Loucy (cell line): ENCODE measurements around the gene PAX6.

Experiments used
- EZH2phosphoT487 ChIP-seq: fragments of 200-600 bp; IDR thresholded peaks from 2 replicates; pipeline ENCODE4 v1.6.1; 2018; ENCODE audit warnings: antibody characterized with exemption, mild to moderate bottlenecking, moderate library complexity, borderline replicate concordance
- TF ChIP-seq, protein P1 (sequence below): fragments of 200-600 bp; sonication (generic); conservative IDR thresholded peaks from 2 replicates; pipeline ENCODE4 v1.5.1; 2014; ENCODE audit warnings: mild to moderate bottlenecking, antibody characterized with exemption, low read length

DNA sequence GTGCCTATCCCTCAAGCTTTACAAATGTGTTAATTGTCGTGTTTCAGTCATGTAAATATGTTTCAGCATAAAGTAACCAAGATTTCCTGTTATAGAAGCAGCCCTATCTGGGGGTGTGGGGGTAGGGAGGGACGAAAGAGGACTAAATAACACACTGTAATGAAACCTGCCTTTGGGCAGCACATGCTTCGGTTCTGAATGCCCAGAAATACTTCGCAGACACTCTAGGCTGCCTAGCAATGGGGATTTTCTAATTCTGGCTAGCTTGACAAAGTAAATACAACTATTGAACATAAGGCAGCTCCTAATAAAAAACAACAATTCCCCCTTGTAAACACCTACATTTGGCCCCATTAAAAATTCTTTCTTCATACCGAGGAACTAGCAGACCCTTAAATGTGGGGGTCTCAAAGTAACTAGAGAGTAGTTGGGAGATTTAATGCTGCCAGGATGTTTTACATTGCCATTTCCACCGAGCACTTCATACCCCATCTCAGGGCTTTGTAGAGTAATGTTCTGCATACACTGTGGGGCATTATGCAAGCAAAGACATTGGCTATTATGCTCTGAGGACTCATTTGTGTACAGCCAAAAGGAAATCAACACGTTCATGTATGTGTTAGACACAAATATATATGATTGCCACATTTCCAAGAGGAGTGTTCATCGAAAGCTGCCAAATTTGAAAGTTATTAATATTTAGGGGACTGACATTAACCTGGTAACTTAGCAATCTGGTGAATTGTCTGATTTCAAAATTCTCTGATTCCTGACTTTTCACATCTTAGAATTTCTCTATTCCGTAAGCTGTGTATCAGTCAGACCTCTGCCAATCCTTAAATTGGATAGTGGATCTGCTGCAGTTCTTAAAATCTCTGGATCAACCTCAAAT lies 42.1 kb downstream of the PAX6 start:
- TF ChIP-seq, protein P1, sequence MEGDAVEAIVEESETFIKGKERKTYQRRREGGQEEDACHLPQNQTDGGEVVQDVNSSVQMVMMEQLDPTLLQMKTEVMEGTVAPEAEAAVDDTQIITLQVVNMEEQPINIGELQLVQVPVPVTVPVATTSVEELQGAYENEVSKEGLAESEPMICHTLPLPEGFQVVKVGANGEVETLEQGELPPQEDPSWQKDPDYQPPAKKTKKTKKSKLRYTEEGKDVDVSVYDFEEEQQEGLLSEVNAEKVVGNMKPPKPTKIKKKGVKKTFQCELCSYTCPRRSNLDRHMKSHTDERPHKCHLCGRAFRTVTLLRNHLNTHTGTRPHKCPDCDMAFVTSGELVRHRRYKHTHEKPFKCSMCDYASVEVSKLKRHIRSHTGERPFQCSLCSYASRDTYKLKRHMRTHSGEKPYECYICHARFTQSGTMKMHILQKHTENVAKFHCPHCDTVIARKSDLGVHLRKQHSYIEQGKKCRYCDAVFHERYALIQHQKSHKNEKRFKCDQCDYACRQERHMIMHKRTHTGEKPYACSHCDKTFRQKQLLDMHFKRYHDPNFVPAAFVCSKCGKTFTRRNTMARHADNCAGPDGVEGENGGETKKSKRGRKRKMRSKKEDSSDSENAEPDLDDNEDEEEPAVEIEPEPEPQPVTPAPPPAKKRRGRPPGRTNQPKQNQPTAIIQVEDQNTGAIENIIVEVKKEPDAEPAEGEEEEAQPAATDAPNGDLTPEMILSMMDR = no peak
- TF ChIP-seq EZH2phosphoT487 = no peak
